ENCODE measurements around the gene FANK1. TPM values are rescaled to one million over a fixed set of nuclear protein-coding genes. Genes with fewer than 3 reads are reported as not detected.
A peak's percentile ranks its signal among the peaks of the same experiment; 100 is the strongest.

FANK1 gene
- total RNA-seq, 1 donor from 2014 or later = 0.51 TPM

GRCh38 chr10:125976960-125977605, 80.7 kb downstream of the FANK1 start:
- ATAC-seq (no peak), DNase-seq (ENCODE audit: missing footprints) (no peak)
- intact Hi-C loops (cut with DNase I) = no loop called here

DNA sequence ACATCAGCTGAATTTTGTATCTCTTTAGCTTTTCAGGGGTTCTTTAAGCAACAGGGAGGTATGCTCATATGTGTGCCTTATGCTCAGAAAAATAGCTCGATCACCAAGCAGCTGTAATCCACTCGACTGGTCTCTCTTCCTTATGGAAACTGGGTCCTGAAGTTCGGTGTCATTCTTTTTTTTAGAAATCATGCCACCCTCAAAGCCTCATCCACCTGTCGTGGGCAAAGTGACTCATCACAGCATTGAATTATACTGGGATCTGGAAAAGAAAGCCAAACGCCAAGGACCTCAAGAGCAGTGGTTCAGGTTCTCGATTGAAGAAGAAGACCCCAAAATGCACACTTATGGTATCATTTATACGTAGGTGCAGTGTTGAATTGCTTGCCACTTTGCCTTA, 83.6 kb downstream of the FANK1 start:
- DNase-seq (ENCODE audit: missing footprints) (no peak), ATAC-seq (no peak)
- intact Hi-C loops (cut with DNase I) = loop anchor here (2.0 to 10.0 kb wide), 5 partner anchors 325 to 1875 kb away; no protein-coding TSS in a partner anchor

- intact Hi-C loops (cut with DNase I) = loop anchor here (2.0 to 10.0 kb wide), 5 partner anchors 324 to 1874 kb away; no protein-coding TSS in a partner anchor
- DNase-seq (ENCODE audit: missing footprints) = no peak
- no peak for ATAC-seq
These were observed 84.2 kb downstream of the FANK1 start for GRCh38 chr10:125980521-125981035.

- ATAC-seq = peak; percentile 47
- intact Hi-C loops (cut with DNase I) = loop anchor here (2.0 to 10.0 kb wide), 5 partner anchors 322 to 1872 kb away; no protein-coding TSS in a partner anchor
- DNase-seq (ENCODE audit: missing footprints) = no peak
These were observed 86.0 kb downstream of the FANK1 start for GRCh38 chr10:125982260-125982948.

DNA sequence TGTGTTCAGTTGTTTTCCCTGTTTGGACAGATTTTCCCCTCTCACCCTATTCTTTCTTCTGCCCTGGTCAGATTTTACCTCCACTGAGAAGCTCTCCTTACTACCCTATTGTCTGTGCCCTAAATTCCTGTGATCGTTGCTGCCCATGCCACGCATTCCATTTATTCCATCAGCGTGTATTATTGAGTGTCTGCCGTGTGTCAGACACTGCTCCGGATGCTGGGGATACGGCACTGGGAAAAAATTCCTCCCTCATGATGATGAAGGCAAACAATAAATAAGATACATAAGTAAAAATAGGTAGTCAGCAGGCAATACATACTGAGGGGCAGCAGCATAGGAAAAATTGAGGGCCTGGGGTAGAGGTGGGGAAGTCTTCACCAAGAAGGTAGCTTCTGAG, 86.8 kb downstream of the FANK1 start:
- DNase-seq (ENCODE audit: missing footprints) = no peak
- no peak for ATAC-seq
- intact Hi-C loops (cut with DNase I) = loop anchor here (2.0 to 10.0 kb wide), 5 partner anchors 322 to 1872 kb away; no protein-coding TSS in a partner anchor

- ATAC-seq (no peak), DNase-seq (ENCODE audit: missing footprints) (no peak)
- intact Hi-C loops (cut with DNase I) = loop anchor here (2.0 to 10.0 kb wide), 5 partner anchors 321 to 1871 kb away; no protein-coding TSS in a partner anchor
These were observed 87.3 kb downstream of the FANK1 start for GRCh38 chr10:125983656-125984055.

- DNase-seq (ENCODE audit: missing footprints) = no peak
- intact Hi-C loops (cut with DNase I) = loop anchor here (5.0 to 10.0 kb wide), 4 partner anchors 320 to 1870 kb away; no protein-coding TSS in a partner anchor
- no peak for ATAC-seq
These were observed 88.0 kb downstream of the FANK1 start for GRCh38 chr10:125984346-125984745.

DNA sequence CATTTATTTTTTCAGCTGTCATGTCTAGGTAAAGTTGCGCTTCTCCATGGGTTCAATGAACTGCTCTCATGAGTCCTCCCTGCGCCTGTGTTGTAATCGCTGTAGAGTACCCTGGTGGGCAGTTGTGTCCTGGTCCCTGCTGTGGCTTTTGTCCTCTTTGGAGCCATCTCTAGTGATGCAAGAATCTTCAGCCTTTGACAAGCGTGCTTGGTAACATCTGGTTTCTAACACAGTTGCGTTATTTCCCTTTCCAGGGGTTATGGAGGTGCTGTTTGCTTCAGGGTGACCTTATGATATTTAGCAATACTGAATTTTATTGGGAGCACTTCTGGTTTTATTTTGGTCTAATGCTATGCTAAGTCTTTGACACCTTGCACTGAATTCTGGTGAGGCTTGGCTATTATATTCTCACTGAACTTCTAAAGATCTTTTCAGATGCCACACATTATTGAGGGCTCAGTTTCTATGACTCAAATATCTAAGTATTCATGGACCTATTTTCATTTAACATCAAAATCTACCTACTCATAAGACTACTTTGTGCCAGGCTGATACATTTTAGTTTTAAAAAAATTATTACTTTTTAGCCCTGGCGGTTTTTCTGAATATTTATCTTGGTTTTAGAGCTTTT, 88.6 kb downstream of the FANK1 start:
- intact Hi-C loops (cut with DNase I) = loop anchor here (5.0 to 10.0 kb wide), 4 partner anchors 320 to 1870 kb away; no protein-coding TSS in a partner anchor
- ATAC-seq (no peak), DNase-seq (ENCODE audit: missing footprints) (no peak)

DNA sequence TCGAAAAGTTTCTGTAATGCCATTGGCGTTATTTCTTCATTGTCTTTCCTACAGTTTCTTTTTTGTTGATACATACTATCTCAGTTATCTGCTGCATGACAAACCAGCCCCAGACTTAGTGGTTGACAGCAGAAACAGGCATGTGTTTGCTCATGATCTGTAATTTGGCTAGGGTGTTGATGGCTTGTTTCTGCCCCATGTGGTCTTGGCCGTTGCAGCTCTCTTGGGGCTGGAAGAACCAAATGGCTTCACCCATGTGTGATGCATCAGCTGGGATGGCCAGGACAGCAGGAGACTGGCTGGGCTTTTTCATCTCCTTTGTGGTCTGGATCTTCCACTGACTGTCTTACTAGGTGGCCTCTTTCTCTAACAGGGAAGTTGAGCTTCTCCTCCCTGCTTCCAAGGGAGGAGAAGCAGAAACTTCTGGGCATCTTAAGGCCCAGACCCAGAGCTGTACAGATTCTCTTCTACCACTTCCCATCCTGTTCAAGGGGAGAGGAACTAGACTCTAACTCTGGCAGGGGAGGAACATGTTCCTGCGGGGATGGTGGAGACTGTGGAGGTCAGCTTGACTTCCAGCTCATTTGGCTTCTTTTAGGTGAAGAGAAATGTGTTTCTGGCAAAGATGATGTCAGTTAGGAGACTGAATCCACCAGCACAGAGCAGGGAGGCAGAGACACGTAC, 89.3 kb downstream of the FANK1 start:
- intact Hi-C loops (cut with DNase I) = loop anchor here (10.0 kb wide), 3 partner anchors 319 to 1869 kb away; no protein-coding TSS in a partner anchor
- no peak for ATAC-seq
- no peak for DNase-seq (ENCODE audit: missing footprints)

GRCh38 chr10:125989791-125990190, 93.4 kb downstream of the FANK1 start:
- DNase-seq (ENCODE audit: missing footprints) (no peak), ATAC-seq (no peak)
- intact Hi-C loops (cut with DNase I) = loop anchor here (10.0 kb wide), 3 partner anchors 315 to 1865 kb away; no protein-coding TSS in a partner anchor

GRCh38 chr10:125990974-125991373, 94.6 kb downstream of the FANK1 start:
- intact Hi-C loops (cut with DNase I) = no loop called here
- ATAC-seq (no peak), DNase-seq (ENCODE audit: missing footprints) (no peak)

- ATAC-seq (no peak), DNase-seq (ENCODE audit: missing footprints) (no peak)
- intact Hi-C loops (cut with DNase I) = no loop called here
These were observed 95.0 kb downstream of the FANK1 start for GRCh38 chr10:125991392-125991791.

DNA sequence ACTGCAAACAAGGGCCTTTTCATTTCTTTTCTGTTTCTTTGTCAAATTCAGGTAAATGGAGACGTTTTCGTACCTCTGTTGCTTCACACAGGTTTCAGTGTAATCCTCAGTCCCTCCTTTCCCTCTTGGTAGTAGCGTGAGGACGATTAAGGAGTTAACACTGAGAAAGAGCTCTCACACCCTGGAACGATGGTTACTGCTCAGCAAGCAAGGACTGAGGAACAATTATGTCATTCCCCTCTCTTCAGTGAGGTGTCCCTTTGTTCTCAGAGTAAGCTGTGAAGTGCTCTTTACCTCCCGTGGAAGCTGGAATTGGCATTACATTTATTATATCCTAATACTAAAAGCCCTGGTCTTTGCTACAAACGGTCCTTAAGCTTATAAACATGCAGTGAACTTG, 95.9 kb downstream of the FANK1 start:
- no peak for ATAC-seq
- intact Hi-C loops (cut with DNase I) = no loop called here
- no peak for DNase-seq (ENCODE audit: missing footprints)

GRCh38 chr10:125994601-125995000, 98.2 kb downstream of the FANK1 start:
- ATAC-seq = no peak

GRCh38 chr10:125995726-125996304, 99.5 kb downstream of the FANK1 start:
- ATAC-seq = no peak
- no peak for DNase-seq (ENCODE audit: missing footprints)
- intact Hi-C loops (cut with DNase I) = no loop called here

More at GRCh38 chr10:125994601-125995000, 98.2 kb downstream of the FANK1 start:
- intact Hi-C loops (cut with DNase I) = no loop called here
- DNase-seq (ENCODE audit: missing footprints) = no peak

- no peak for DNase-seq (ENCODE audit: missing footprints)
- intact Hi-C loops (cut with DNase I) = no loop called here
- ATAC-seq = no peak
These were observed 101.2 kb downstream of the FANK1 start for GRCh38 chr10:125997586-125997985.

GRCh38 chr10:125999694-126000093, 103.3 kb downstream of the FANK1 start:
- intact Hi-C loops (cut with DNase I) = no loop called here
- no peak for ATAC-seq
- no peak for DNase-seq (ENCODE audit: missing footprints)

DNA sequence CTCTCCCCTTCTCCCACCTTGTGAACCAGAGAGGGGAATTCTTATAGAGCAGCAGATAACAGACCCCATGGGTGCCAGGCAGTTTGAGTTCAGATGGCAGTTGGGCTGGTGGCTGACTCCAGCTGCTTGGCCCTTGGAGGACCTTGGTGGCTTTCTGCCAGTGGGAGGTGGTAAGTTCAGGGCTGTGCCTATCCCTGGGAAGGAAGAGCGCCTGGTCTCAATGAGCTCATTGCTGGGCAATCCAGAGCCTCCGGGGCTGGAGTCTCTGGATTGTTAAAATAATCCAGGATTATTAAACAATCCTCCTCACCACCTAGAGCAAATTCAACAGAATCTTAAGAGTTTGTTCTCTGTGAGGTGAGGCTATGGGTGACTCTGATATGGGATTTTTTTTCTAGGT, 105.2 kb downstream of the FANK1 start:
- intact Hi-C loops (cut with DNase I) = no loop called here
- DNase-seq (ENCODE audit: missing footprints) (no peak), ATAC-seq (no peak)
